HCT116 (cell line): ENCODE results near the gene COA7. TPM values are rescaled to one million over a fixed set of nuclear protein-coding genes. Genes with fewer than 3 reads are reported as not detected.

Experiments used
- ATAC-seq: fragments of 200-7000 bp; cut with Tn5 transposase; 2 replicates; pipeline ENCODE4 v1.9.1; 2020; ENCODE audit warnings: mild to moderate bottlenecking, moderate library complexity
- BruUV-seq: library from RNA; stranded (reverse); fragments of 400-500 nt; replicated peaks from 2 replicates; lab custom pipeline; 2021; lab: Mats Ljungman, UMichigan
- CTCF ChIA-PET: fragments of 300-600 bp; sonication (Branson Sonifier 250); formaldehyde crosslinking; loops from one replicate; lab custom pipeline; 2021; ENCODE audit warnings: antibody characterized with exemption; lab: Charles Lee
- POLR2A ChIA-PET: fragments of 300-600, 350-600 bp; sonication (Branson Sonifier 250); formaldehyde crosslinking; loops from one replicate; lab custom pipeline; 2021; ENCODE audit warnings: antibody characterized with exemption; lab: Charles Lee
- RAD21 ChIA-PET, 2 experiments: fragments of 300-600 bp; sonication (Branson Sonifier 250); formaldehyde crosslinking; loops; one replicate each; lab custom pipeline; 2023; ENCODE audit warnings: low total read pairs in 2 of 2; ENCODE audit not compliant: uncharacterized antibody in 2 of 2, unreplicated experiment in 2 of 2, low non-redundant PET in 1 of 2; lab: Charles Lee
- DNase-seq: peaks from one replicate; pipeline ENCODE4 v3.0.0-alpha.2; 2010; ENCODE audit warnings: low read depth, low spot score
- H2AFZ ChIP-seq: fragments of 200-600 bp; shearing (Covaris generic), sonication (generic); 2 replicates; pipeline ENCODE4 v1.6.1; 2017; ENCODE audit warnings: low read depth, mixed run types, mixed read lengths, antibody characterized with exemption, low read length; ENCODE audit not compliant: poor library complexity, severe bottlenecking
- H3K27ac ChIP-seq: 2 replicates; pipeline ENCODE4 v1.5.1; 2012; ENCODE audit warnings: low read depth, low read length
- H3K27me3 ChIP-seq: fragments of 200-600 bp; sonication (generic); 2 replicates; pipeline ENCODE4 v1.6.1; 2016; ENCODE audit warnings: mixed run types, low read length, mixed read lengths; ENCODE audit not compliant: insufficient read depth
- H3K36me3 ChIP-seq, 2 experiments: fragments of 200-500 bp in 1 of 2; fragments of 200-600 bp in 1 of 2; sonication (Bioruptor generic) in 1 of 2; sonication (generic) in 1 of 2; 2 replicates each; pipeline versions ENCODE4 v1.5.1 to v1.6.1; 2014 to 2016; ENCODE audit warnings: low read length in 2 of 2, inconsistent platforms in 1 of 2, mixed read lengths in 1 of 2, mixed run types in 1 of 2; ENCODE audit not compliant: insufficient read depth in 2 of 2, control insufficient read depth in 1 of 2
- H3K4me1 ChIP-seq, 2 experiments: fragments of 200-600 bp in 1 of 2; sonication (generic) in 1 of 2; 2 replicates each; pipeline versions ENCODE4 v1.5.1 to v1.6.1; 2012 to 2017; ENCODE audit warnings: low read length in 2 of 2, inconsistent platforms in 1 of 2, mild to moderate bottlenecking in 1 of 2, mixed read lengths in 1 of 2, mixed run types in 1 of 2, moderate library complexity in 1 of 2; ENCODE audit not compliant: insufficient read depth in 2 of 2, control insufficient read depth in 1 of 2
- H3K4me2 ChIP-seq: fragments of 200-600 bp; sonication (generic); 2 replicates; pipeline ENCODE4 v1.6.1; 2017; ENCODE audit warnings: mixed run types, low read length, mixed read lengths
- H3K4me3 ChIP-seq, 2 experiments: fragments of 200-600 bp in 1 of 2; sonication (generic) in 1 of 2; replicated peaks in 1 of 2; 2 replicates each; pipeline ENCODE4 v1.5.1; 2011 to 2016; ENCODE audit warnings: low read length in 2 of 2, control low read depth in 1 of 2, low read depth in 1 of 2, mild to moderate bottlenecking in 1 of 2, mixed read lengths in 1 of 2, mixed run types in 1 of 2
- H3K79me2 ChIP-seq: fragments of 200-600 bp; sonication (generic); 2 replicates; pipeline ENCODE4 v1.6.1; 2017; ENCODE audit warnings: mild to moderate bottlenecking, mixed run types, low read length, moderate library complexity, mixed read lengths; ENCODE audit not compliant: insufficient read depth
- H3K9ac ChIP-seq: fragments of 200-600 bp; sonication (generic); 2 replicates; pipeline ENCODE4 v1.6.1; 2016; ENCODE audit warnings: low read length, mixed read lengths
- H3K9me2 ChIP-seq: fragments of 200-600 bp; sonication (generic), shearing (Covaris generic); 2 replicates; pipeline ENCODE4 v1.6.1; 2017; ENCODE audit warnings: mixed run types, mild to moderate bottlenecking, moderate library complexity; ENCODE audit not compliant: insufficient read depth
- H3K9me3 ChIP-seq, 2 experiments: fragments of 200-500 bp in 1 of 2; fragments of 200-600 bp in 1 of 2; sonication (Bioruptor generic) in 1 of 2; sonication (generic) in 1 of 2; 2 replicates each; pipeline ENCODE4 v1.6.1; 2014 to 2017; ENCODE audit warnings: low read length in 2 of 2, mixed read lengths in 2 of 2, inconsistent platforms in 1 of 2, low read depth in 1 of 2, mild to moderate bottlenecking in 1 of 2, mixed run types in 1 of 2, moderate library complexity in 1 of 2; ENCODE audit not compliant: control insufficient read depth in 1 of 2, insufficient read depth in 1 of 2
- H4K20me1 ChIP-seq: fragments of 200-600 bp; sonication (generic), shearing (Covaris generic); 2 replicates; pipeline ENCODE4 v1.6.1; 2017; ENCODE audit warnings: mixed run types, mild to moderate bottlenecking, moderate library complexity; ENCODE audit not compliant: insufficient read depth
- CBX3 ChIP-seq: IDR thresholded peaks from 2 replicates; pipeline ENCODE4 v1.6.1; 2012; ENCODE audit warnings: low read depth
- CEBPB ChIP-seq: IDR thresholded peaks from 2 replicates; pipeline ENCODE4 v1.6.1; 2012; ENCODE audit warnings: low read depth
- EGR1 ChIP-seq: IDR thresholded peaks from 2 replicates; pipeline ENCODE4 v1.6.1; 2012; ENCODE audit warnings: low read depth
- ELF1 ChIP-seq: IDR thresholded peaks from 2 replicates; pipeline ENCODE4 v1.6.1; 2012; ENCODE audit warnings: low read depth, borderline replicate concordance
- EZH2 ChIP-seq: fragments of 200-600 bp; sonication (generic); IDR thresholded peaks from 2 replicates; pipeline ENCODE4 v1.6.1; 2017; ENCODE audit warnings: antibody characterized with exemption, mixed run types
- EZH2phosphoT487 ChIP-seq: fragments of 200-600 bp; IDR thresholded peaks from 2 replicates; pipeline ENCODE4 v1.6.1; 2018; ENCODE audit warnings: antibody characterized with exemption, borderline replicate concordance
- JUND ChIP-seq: IDR thresholded peaks from 2 replicates; pipeline ENCODE4 v1.6.1; 2012
- POLR2A ChIP-seq: IDR thresholded peaks from 2 replicates; pipeline ENCODE4 v1.7.0; 2011; ENCODE audit warnings: borderline replicate concordance; ENCODE audit not compliant: insufficient read depth, insufficient read length; ENCODE audit errors: extremely low read depth
- POLR2AphosphoS5 ChIP-seq: IDR thresholded peaks from 2 replicates; pipeline ENCODE4 v1.6.1; 2011; ENCODE audit warnings: mild to moderate bottlenecking, low read depth, low read length, moderate library complexity
- RAD21 ChIP-seq: IDR thresholded peaks from 2 replicates; pipeline ENCODE4 v1.6.1; 2012; ENCODE audit warnings: low read depth, mild to moderate bottlenecking
- SIN3A ChIP-seq: IDR thresholded peaks from 2 replicates; pipeline ENCODE4 v1.6.1; 2012; ENCODE audit warnings: low read depth
- SP1 ChIP-seq: IDR thresholded peaks from 2 replicates; pipeline ENCODE4 v1.6.1; 2012; ENCODE audit warnings: low read depth
- SRF ChIP-seq: IDR thresholded peaks from 2 replicates; pipeline ENCODE4 v1.6.1; 2012; ENCODE audit warnings: low read depth
- TCF7L2 ChIP-seq: IDR thresholded peaks from 2 replicates; pipeline ENCODE4 v1.7.0; 2011; ENCODE audit warnings: borderline replicate concordance, inconsistent platforms; ENCODE audit not compliant: insufficient read depth, insufficient read length; ENCODE audit errors: extremely low read depth
- YY1 ChIP-seq: IDR thresholded peaks from 2 replicates; pipeline ENCODE4 v1.6.1; 2011; ENCODE audit warnings: low read length, low read depth, moderate library complexity, mild to moderate bottlenecking; ENCODE audit not compliant: insufficient replicate concordance; ENCODE audit errors: extremely low read depth
- ZFX ChIP-seq: fragments of 450-650 bp; IDR thresholded peaks from 2 replicates; pipeline ENCODE4 v1.6.1; 2017
- intact Hi-C: fragments of 100-400 bp; cut with micrococcal nuclease; formaldehyde crosslinking; loops from 2 replicates; pipeline ENCODE4 v1.10.0; 2022
- total RNA-seq: library from RNA; stranded (reverse); gene quantifications from one replicate; pipeline ENCODE4 v1.2.1, GENCODE V29; 2021; ENCODE audit not compliant: unreplicated experiment
- TF ChIP-seq, protein P1 (sequence below), 3 experiments: fragments of 200-600 bp in 1 of 3; sonication (generic) in 1 of 3; IDR thresholded peaks in 2 of 3; conservative IDR thresholded peaks in 1 of 3; 2 replicates each; pipeline ENCODE4 v1.5.1; 2012 to 2017; ENCODE audit warnings: low read depth in 2 of 3, low read length in 2 of 3, antibody characterized with exemption in 1 of 3, borderline replicate concordance in 1 of 3, control low read depth in 1 of 3, mild to moderate bottlenecking in 1 of 3, mixed read lengths in 1 of 3, mixed run types in 1 of 3, moderate library complexity in 1 of 3; ENCODE audit not compliant: insufficient read depth in 1 of 3
- TF ChIP-seq, protein P2 (sequence below): IDR thresholded peaks from 2 replicates; pipeline ENCODE4 v1.6.1; 2012
- TF ChIP-seq, protein P3 (sequence below): IDR thresholded peaks from 2 replicates; pipeline ENCODE4 v1.6.1; 2012
- TF ChIP-seq, protein P4 (sequence below): IDR thresholded peaks from 2 replicates; pipeline ENCODE4 v1.6.1; 2011; ENCODE audit warnings: mild to moderate bottlenecking, low read length, moderate library complexity; ENCODE audit not compliant: insufficient replicate concordance; ENCODE audit errors: extremely low read depth

COA7 gene
- total RNA-seq, 1 experiment from 2014 or later: 43.6 TPM

DNA sequence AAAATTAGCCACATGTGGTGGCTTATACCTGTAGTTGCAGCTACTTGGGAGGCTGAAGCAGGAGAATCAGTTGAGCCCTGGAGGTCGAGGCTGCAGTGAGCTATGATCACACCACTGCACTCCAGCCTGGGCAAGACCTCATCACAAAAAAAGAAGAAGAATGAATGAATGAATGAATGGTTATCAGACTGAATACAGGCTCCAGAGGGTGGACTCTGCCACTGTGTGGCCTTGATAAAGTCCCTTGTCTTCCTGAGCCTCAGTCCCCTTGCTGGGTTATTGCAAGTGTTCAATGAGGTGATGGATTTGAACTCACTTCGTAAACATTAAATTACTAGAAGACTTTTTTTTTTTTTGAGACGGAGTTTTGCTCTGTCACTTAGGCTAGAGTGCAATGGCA is 40.4 kb downstream of the COA7 start:
- H3K4me2 ChIP-seq: no peak overlapping the region
- no peak for DNase-seq
- no peak for TF ChIP-seq ZFX
- TF ChIP-seq CBX3: no peak
- TF ChIP-seq SIN3A: no peak
- TF ChIP-seq EZH2phosphoT487: no peak
- no peak for TF ChIP-seq ELF1
- TF ChIP-seq EGR1: no peak
- TF ChIP-seq, protein P1, sequence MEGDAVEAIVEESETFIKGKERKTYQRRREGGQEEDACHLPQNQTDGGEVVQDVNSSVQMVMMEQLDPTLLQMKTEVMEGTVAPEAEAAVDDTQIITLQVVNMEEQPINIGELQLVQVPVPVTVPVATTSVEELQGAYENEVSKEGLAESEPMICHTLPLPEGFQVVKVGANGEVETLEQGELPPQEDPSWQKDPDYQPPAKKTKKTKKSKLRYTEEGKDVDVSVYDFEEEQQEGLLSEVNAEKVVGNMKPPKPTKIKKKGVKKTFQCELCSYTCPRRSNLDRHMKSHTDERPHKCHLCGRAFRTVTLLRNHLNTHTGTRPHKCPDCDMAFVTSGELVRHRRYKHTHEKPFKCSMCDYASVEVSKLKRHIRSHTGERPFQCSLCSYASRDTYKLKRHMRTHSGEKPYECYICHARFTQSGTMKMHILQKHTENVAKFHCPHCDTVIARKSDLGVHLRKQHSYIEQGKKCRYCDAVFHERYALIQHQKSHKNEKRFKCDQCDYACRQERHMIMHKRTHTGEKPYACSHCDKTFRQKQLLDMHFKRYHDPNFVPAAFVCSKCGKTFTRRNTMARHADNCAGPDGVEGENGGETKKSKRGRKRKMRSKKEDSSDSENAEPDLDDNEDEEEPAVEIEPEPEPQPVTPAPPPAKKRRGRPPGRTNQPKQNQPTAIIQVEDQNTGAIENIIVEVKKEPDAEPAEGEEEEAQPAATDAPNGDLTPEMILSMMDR (IDR thresholded peaks at IDR 0.05 in 2 of 3, conservative IDR thresholded peaks at IDR 0.05 in 1 of 3; ENCODE audit: borderline replicate concordance in 1 of 3, insufficient read depth in 1 of 3, low read depth in 2 of 3, low read length in 2 of 3): no peak
- no peak for TF ChIP-seq POLR2A
- no peak for TF ChIP-seq RAD21
- TF ChIP-seq POLR2AphosphoS5: no peak
- TF ChIP-seq YY1: no peak
- no peak for TF ChIP-seq SRF
- TF ChIP-seq JUND: no peak
- TF ChIP-seq, protein P2, sequence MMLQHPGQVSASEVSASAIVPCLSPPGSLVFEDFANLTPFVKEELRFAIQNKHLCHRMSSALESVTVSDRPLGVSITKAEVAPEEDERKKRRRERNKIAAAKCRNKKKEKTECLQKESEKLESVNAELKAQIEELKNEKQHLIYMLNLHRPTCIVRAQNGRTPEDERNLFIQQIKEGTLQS: no peak
- no peak for TF ChIP-seq CEBPB
- no peak for TF ChIP-seq TCF7L2
- TF ChIP-seq EZH2: no peak
- TF ChIP-seq, protein P3, sequence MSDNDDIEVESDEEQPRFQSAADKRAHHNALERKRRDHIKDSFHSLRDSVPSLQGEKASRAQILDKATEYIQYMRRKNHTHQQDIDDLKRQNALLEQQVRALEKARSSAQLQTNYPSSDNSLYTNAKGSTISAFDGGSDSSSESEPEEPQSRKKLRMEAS: no peak
- TF ChIP-seq, protein P4, sequence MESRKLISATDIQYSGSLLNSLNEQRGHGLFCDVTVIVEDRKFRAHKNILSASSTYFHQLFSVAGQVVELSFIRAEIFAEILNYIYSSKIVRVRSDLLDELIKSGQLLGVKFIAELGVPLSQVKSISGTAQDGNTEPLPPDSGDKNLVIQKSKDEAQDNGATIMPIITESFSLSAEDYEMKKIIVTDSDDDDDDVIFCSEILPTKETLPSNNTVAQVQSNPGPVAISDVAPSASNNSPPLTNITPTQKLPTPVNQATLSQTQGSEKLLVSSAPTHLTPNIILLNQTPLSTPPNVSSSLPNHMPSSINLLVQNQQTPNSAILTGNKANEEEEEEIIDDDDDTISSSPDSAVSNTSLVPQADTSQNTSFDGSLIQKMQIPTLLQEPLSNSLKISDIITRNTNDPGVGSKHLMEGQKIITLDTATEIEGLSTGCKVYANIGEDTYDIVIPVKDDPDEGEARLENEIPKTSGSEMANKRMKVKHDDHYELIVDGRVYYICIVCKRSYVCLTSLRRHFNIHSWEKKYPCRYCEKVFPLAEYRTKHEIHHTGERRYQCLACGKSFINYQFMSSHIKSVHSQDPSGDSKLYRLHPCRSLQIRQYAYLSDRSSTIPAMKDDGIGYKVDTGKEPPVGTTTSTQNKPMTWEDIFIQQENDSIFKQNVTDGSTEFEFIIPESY: no peak
- TF ChIP-seq SP1: no peak
- no peaks in the 10 kb centered on the region for H3K79me2 ChIP-seq
- H3K4me1 ChIP-seq: peaks cover 0 to 21% of the 10 kb centered on the region in 2 experiments; a peak in 3 of 4 replicates
- no peak overlapping the region for H2AFZ ChIP-seq
- no peak overlapping the region for H3K4me3 ChIP-seq
- intact Hi-C loops: no loop called here
- no peak for ATAC-seq
- H4K20me1 ChIP-seq: no peaks in the 10 kb centered on the region
- H3K27ac ChIP-seq: no peak overlapping the region
- POLR2A ChIA-PET: no interaction called here
- H3K9me2 ChIP-seq: no peaks in the 10 kb centered on the region
- H3K9ac ChIP-seq: no peak overlapping the region
- CTCF ChIA-PET: no interaction called here
- H3K27me3 ChIP-seq: no peaks in the 10 kb centered on the region
- RAD21 ChIA-PET: no interaction called here
- no TSS peak for BruUV-seq
- H3K9me3 ChIP-seq: no peaks in the 10 kb centered on the region
- no peaks in the 10 kb centered on the region for H3K36me3 ChIP-seq
